Calu3 (cell line): ENCODE measurements around the gene TPSB2. TPM values are rescaled to one million over a fixed set of nuclear protein-coding genes. Genes with fewer than 3 reads are reported as not detected.

Experiments used
- BruUV-seq: library from RNA; stranded (reverse); fragments of 400-500 nt; replicated peaks from 2 replicates; lab custom pipeline; 2021; lab: Mats Ljungman, UMichigan
- CTCF ChIA-PET: fragments of 300-600 bp; sonication (Branson Sonifier 250); formaldehyde crosslinking; loops from one replicate; lab custom pipeline; 2022; ENCODE audit warnings: antibody characterized with exemption; lab: Charles Lee
- DNase-seq: peaks from one replicate; pipeline ENCODE4 v3.0.0; 2022
- H3K27ac Mint-ChIP-seq: one replicate; pipeline ENCODE4 v1.8.0; 2022; ENCODE audit warnings: mixed read lengths; ENCODE audit not compliant: unreplicated experiment
- H3K27me3 Mint-ChIP-seq: one replicate; pipeline ENCODE4 v1.8.0; 2022; ENCODE audit warnings: mixed read lengths; ENCODE audit not compliant: unreplicated experiment
- H3K36me3 Mint-ChIP-seq: one replicate; pipeline ENCODE4 v1.8.0; 2022; ENCODE audit warnings: mild to moderate bottlenecking, moderate library complexity, mixed read lengths; ENCODE audit not compliant: insufficient read depth, unreplicated experiment
- H3K4me1 Mint-ChIP-seq: one replicate; pipeline ENCODE4 v1.8.0; 2022; ENCODE audit warnings: mild to moderate bottlenecking, low read depth, mixed read lengths; ENCODE audit not compliant: unreplicated experiment
- H3K4me3 Mint-ChIP-seq: one replicate; pipeline ENCODE4 v1.8.0; 2022; ENCODE audit warnings: mild to moderate bottlenecking, low read depth, moderate library complexity, mixed read lengths; ENCODE audit not compliant: unreplicated experiment
- H3K9me3 Mint-ChIP-seq: one replicate; pipeline ENCODE4 v1.8.0; 2022; ENCODE audit warnings: low read depth, mixed read lengths; ENCODE audit not compliant: unreplicated experiment
- CTCF ChIP-seq: fragments of 200-600 bp; IDR thresholded peaks from one replicate; pipeline ENCODE4 v1.8.0; 2022; ENCODE audit warnings: antibody characterized with exemption; ENCODE audit not compliant: unreplicated experiment
- intact Hi-C: fragments of 100-400 bp; cut with micrococcal nuclease; formaldehyde crosslinking; loops from one replicate; pipeline ENCODE4 v1.10.0; 2022; ENCODE audit not compliant: unreplicated experiment
- total RNA-seq: library from RNA; stranded (reverse); gene quantifications from 2 replicates; pipeline ENCODE4 v1.2.3, GENCODE V29; 2022

The TPSB2 gene
- total RNA-seq, 1 experiment from 2014 or later = not detected

GRCh38 chr16:1184980-1185379 is 45.0 kb downstream of the TPSB2 start:
- intact Hi-C loops = no loop called here
- no peak for TF ChIP-seq CTCF
- no peak for DNase-seq
- Mint-ChIP-seq H3K9me3 (no peaks in the 10 kb centered on the region), H3K4me1 (no peaks in the 10 kb centered on the region), H3K27ac (no peak overlapping the region), H3K36me3 (peaks cover 6% of the 10 kb centered on the region), H3K4me3 (no peak overlapping the region), H3K27me3 (peaks cover 91% of the 10 kb centered on the region)
- BruUV-seq = no TSS peak
- CTCF ChIA-PET = no interaction called here

DNA sequence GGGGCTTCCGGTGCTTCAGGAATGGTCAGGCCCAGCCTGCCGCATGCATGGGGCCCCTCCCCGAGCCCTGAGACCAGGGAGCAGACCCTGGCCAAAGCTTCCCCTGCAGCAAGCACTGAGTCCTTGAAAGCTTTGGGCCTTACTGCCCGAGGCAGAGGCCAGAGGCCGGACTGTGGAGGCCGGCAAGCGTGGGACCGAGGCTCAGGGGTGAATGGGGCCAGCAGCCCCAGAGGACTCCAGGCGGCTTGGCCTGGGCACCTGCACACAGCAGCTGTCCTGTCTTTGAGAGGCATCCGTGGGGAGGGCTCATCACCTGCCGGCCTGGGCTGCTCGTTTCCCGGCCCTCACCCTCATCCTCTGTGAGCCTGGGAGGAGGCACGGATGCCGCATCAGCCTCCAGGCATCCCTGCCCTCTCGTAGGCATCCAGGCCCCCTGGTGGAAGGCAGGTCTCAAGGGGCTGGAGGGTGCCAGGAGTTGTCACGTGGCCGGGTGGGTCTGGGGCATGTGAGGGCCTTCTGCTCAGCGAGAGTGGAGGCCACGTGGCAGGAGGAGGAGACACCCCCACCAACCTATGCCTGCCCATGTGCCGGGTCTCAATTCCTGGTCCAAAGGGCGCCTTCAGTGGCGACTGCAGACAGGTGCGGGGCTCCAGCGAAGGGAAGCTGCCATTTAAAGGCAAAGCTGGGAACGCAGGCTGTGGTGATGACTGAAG is 45.7 kb downstream of the TPSB2 start:
- H3K4me1 Mint-ChIP-seq = no peaks in the 10 kb centered on the region
- TF ChIP-seq CTCF = no peak
- H3K4me3 Mint-ChIP-seq = no peak overlapping the region
- BruUV-seq = no TSS peak
- H3K9me3 Mint-ChIP-seq = no peaks in the 10 kb centered on the region
- CTCF ChIA-PET = no interaction called here
- intact Hi-C loops = no loop called here
- H3K36me3 Mint-ChIP-seq = peaks cover 6% of the 10 kb centered on the region
- no peak for DNase-seq
- H3K27me3 Mint-ChIP-seq = peaks cover 91% of the 10 kb centered on the region
- no peak overlapping the region for H3K27ac Mint-ChIP-seq

GRCh38 chr16:1182950-1183907 is 46.8 kb downstream of the TPSB2 start:
- H3K4me1 Mint-ChIP-seq = no peaks in the 10 kb centered on the region
- DNase-seq = peak; percentile 47

More at GRCh38 chr16:1182950-1183907, 46.8 kb downstream of the TPSB2 start:
- Mint-ChIP-seq H3K27ac (no peak overlapping the region), H3K36me3 (no peaks in the 10 kb centered on the region), H3K4me3 (no peak overlapping the region), H3K27me3 (peaks cover 91% of the 10 kb centered on the region), H3K9me3 (no peaks in the 10 kb centered on the region)
- intact Hi-C loops = no loop called here
- CTCF ChIA-PET = interaction anchor here (1.4 kb wide), 1 partner anchor 23 kb away, joined by 3 read pairs; no protein-coding TSS in a partner anchor
- no TSS peak for BruUV-seq
- TF ChIP-seq CTCF = no peak
